HL-60 (cell line): ENCODE data around the gene CBL.
A peak's percentile ranks its signal among the peaks of the same experiment; 100 is the strongest.

ENCODE experiments used
- DNase-seq, 2 experiments: peaks; one replicate each; pipeline ENCODE4 v3.0.0-alpha.2; 2010 to 2020; ENCODE audit warnings: low read depth in 1 of 2, low spot score in 1 of 2
- H3K27ac ChIP-seq: fragments of 250-450 bp; sonication (Bioruptor Pico); replicated peaks from 2 replicates; pipeline ENCODE4 v1.5.1; 2020; ENCODE audit warnings: mild to moderate bottlenecking, moderate library complexity
- H3K27me3 ChIP-seq: fragments of 250-450 bp; sonication (Bioruptor Pico); 2 replicates; pipeline ENCODE4 v1.5.1; 2021; ENCODE audit warnings: mild to moderate bottlenecking, moderate library complexity; ENCODE audit not compliant: insufficient read depth, poor library complexity, severe bottlenecking
- H3K4me3 ChIP-seq: replicated peaks from 2 replicates; pipeline ENCODE4 v1.5.1; 2011; ENCODE audit warnings: mild to moderate bottlenecking, control low read depth, low read length; ENCODE audit not compliant: insufficient read depth
- GABPA ChIP-seq: IDR thresholded peaks from 2 replicates; pipeline ENCODE4 v1.6.1; 2012; ENCODE audit warnings: low read depth
- POLR2AphosphoS5 ChIP-seq: IDR thresholded peaks from 2 replicates; pipeline ENCODE4 v1.6.1; 2012; ENCODE audit warnings: low read depth
- SPI1 ChIP-seq: IDR thresholded peaks from 2 replicates; pipeline ENCODE4 v1.6.1; 2012; ENCODE audit warnings: low read depth, mild to moderate bottlenecking, borderline replicate concordance
- TF ChIP-seq, protein P1 (sequence below): IDR thresholded peaks from 2 replicates; pipeline ENCODE4 v1.6.1; 2012; ENCODE audit warnings: low read depth; ENCODE audit not compliant: insufficient replicate concordance
- TF ChIP-seq, protein P2 (sequence below): IDR thresholded peaks from one replicate; pipeline ENCODE4 v1.5.1; 2011; ENCODE audit warnings: low read length, control low read depth, inconsistent platforms; ENCODE audit not compliant: insufficient read depth

The CBL gene

DNA sequence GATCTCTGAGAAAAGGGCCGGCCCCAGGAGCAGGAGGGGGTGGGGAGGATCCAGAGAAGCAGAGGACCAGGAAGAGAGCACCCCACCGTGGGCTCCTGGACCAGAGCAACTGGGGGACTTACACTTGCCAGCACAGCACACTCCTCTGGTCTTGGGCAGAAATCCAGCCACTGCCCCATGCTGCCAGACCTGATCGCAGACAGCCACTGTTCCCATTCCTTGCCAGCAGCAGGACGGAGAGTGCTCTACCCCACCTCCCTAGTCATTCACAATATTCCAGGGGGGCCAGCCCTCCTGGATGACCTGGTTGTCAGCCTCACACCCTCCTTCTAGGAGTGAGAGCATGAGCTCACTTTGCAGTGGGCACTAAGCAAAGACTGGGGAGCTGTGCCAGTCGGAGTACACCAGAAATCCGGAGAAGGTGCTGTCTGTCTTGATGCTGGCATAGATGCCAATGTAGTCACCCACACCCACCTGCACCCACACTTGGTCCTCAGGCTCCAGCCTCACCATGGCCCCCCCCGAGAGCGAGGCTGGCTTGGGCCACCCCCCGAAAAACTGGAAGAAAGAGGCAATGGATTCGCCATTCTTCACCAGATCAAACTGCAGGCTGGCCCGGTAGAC is 132.9 kb downstream of the CBL start:
- no peak for DNase-seq
- Histone ChIP-seq H3K27ac (no peak overlapping the region), H3K27me3 (peaks cover 24% of the 10 kb centered on the region), H3K4me3 (no peak overlapping the region)
- TF ChIP-seq, protein P1, sequence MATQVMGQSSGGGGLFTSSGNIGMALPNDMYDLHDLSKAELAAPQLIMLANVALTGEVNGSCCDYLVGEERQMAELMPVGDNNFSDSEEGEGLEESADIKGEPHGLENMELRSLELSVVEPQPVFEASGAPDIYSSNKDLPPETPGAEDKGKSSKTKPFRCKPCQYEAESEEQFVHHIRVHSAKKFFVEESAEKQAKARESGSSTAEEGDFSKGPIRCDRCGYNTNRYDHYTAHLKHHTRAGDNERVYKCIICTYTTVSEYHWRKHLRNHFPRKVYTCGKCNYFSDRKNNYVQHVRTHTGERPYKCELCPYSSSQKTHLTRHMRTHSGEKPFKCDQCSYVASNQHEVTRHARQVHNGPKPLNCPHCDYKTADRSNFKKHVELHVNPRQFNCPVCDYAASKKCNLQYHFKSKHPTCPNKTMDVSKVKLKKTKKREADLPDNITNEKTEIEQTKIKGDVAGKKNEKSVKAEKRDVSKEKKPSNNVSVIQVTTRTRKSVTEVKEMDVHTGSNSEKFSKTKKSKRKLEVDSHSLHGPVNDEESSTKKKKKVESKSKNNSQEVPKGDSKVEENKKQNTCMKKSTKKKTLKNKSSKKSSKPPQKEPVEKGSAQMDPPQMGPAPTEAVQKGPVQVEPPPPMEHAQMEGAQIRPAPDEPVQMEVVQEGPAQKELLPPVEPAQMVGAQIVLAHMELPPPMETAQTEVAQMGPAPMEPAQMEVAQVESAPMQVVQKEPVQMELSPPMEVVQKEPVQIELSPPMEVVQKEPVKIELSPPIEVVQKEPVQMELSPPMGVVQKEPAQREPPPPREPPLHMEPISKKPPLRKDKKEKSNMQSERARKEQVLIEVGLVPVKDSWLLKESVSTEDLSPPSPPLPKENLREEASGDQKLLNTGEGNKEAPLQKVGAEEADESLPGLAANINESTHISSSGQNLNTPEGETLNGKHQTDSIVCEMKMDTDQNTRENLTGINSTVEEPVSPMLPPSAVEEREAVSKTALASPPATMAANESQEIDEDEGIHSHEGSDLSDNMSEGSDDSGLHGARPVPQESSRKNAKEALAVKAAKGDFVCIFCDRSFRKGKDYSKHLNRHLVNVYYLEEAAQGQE: no peak
- TF ChIP-seq, protein P2, sequence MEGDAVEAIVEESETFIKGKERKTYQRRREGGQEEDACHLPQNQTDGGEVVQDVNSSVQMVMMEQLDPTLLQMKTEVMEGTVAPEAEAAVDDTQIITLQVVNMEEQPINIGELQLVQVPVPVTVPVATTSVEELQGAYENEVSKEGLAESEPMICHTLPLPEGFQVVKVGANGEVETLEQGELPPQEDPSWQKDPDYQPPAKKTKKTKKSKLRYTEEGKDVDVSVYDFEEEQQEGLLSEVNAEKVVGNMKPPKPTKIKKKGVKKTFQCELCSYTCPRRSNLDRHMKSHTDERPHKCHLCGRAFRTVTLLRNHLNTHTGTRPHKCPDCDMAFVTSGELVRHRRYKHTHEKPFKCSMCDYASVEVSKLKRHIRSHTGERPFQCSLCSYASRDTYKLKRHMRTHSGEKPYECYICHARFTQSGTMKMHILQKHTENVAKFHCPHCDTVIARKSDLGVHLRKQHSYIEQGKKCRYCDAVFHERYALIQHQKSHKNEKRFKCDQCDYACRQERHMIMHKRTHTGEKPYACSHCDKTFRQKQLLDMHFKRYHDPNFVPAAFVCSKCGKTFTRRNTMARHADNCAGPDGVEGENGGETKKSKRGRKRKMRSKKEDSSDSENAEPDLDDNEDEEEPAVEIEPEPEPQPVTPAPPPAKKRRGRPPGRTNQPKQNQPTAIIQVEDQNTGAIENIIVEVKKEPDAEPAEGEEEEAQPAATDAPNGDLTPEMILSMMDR: no peak
- TF ChIP-seq GABPA (no peak), SPI1 (no peak), POLR2AphosphoS5 (no peak)

DNA sequence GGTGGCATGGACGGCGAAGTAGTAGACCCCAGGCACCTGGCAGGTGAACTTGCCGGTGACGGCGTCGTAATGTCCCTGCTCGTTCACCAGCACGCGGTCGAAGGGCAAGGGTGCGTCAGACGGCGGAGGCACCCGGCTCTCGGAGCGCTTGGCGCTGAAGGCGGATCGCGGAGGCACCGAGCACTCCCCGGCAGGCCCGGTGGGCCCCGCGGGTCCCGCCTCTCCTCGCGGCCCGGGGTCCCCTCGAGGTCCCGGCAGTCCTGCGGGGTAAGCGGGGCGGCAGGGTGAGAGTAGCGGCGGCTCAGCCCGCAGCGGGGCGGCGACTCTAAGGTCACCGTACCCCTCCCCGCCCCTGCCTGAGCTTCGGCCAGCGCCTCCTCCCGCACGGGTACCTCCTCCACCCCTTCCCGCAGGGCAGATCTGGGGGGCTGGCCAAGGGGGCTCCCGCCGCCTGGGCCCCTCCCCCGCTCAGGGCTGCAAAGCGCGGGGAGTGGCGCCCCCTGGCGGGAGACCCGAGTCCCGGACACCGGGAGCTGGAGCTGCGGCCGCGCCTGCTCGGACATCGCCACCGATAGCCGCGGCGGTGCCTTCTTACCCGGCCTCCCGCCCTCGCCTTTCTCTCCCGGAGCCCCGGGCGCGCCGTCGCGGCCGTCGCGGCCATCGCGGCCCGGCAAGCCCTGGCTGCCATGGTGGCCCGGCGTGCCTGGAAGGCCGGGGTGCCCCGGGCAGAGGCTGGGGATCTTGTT is 133.6 kb downstream of the CBL start:
- TF ChIP-seq, protein P2: peak; percentile 27
- TF ChIP-seq, protein P1: no peak
- TF ChIP-seq POLR2AphosphoS5 (no peak), SPI1 (no peak)
- Histone ChIP-seq H3K27me3 (peaks cover 24% of the 10 kb centered on the region), H3K4me3 (no peak overlapping the region), H3K27ac (no peak overlapping the region)
- DNase-seq: no peak

DNA sequence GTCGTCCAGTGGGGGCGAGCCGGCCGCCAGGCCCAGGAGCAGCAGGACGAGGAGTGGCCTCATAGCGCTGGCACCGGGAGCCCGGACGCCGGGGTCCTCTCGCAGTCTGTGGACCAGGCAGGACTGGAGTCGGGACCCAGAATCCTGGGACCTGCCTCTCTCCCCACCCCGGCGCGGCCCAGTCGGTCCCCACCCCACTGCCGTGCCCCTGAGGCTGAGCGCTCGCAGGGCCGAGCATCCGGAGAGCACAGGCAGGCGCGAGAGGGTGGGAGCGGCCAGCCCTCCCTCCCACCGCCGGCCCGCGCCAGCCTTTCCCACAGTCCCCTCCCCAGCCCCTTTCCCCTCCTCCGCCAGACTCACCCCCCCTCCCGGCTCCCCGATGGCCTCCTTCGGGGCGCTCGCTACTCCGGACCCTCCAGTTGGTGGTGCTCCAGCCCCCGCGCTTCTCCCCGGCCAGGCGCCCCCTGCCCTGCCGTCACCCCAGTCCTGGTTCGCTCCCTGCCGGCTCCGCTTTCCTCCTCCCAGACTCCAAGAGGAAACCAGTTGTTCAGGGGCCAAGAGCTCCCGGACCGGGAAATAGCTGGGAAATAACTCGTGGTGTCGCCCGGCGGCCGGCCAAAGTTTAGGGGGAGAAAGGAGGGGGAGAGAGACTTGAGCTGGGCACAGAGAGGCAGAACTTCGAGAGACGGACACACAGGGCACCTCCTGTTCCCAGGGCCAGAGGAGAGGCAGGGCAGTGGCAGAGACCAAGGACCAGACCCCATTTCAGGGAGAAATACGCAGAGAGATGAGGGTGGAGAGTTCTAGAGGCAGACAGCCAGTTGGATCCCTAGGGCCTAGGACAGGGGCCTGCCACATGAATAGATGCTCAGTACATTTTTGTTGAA is 134.4 kb downstream of the CBL start, which contains the start of gene C1QTNF5:
Gene C1QTNF5, minus strand, starts transcription at position 549 of the 887 bp plus-strand sequence. Its CDS starts 486 bp downstream, at position 63.
- TF ChIP-seq, protein P1: no peak
- no peak for TF ChIP-seq POLR2AphosphoS5
- TF ChIP-seq, protein P2: no peak
- H3K27me3 ChIP-seq: peaks cover 24% of the 10 kb centered on the region
- no peak for DNase-seq
- H3K27ac ChIP-seq: no peak within 1 kb of the TSS
- H3K4me3 ChIP-seq: no peak within 1 kb of the TSS
